ENCODE measurements around the gene RIN3. TPM values are rescaled to one million over a fixed set of nuclear protein-coding genes. Genes with fewer than 3 reads are reported as not detected.

RIN3 gene
- total RNA-seq, 1 experiment from 2014 or later: 4.8 TPM

- POLR2A ChIA-PET (ENCODE audit: unreplicated experiment): no interaction called here
- Histone ChIP-seq H3K9me2 (replicated peaks; ENCODE audit: low read length) (no peaks in the 10 kb centered on the region), H3K9me3 (ENCODE audit: low read length) (no peaks in the 10 kb centered on the region), H3K9ac (ENCODE audit: low read length) (no peak overlapping the region), H4K20me1 (ENCODE audit: low read length) (no peaks in the 10 kb centered on the region), H3K4me2 (ENCODE audit: low read length) (no peak overlapping the region), H3F3A (ENCODE audit: low read length, unreplicated experiment) (no peaks in the 10 kb centered on the region), H3K27ac (ENCODE audit: low read length) (no peak overlapping the region), H3K36me3 (ENCODE audit: low read depth, low read length) (no peaks in the 10 kb centered on the region), H3K79me2 (ENCODE audit: low read length) (no peaks in the 10 kb centered on the region), H3K4me3 (ENCODE audit: low read length) (no peak overlapping the region), H2AFZ (ENCODE audit: low read length) (no peak overlapping the region), H3K27me3 (ENCODE audit: low read length) (no peaks in the 10 kb centered on the region), H3K4me1 (ENCODE audit: insufficient read depth, low read length) (peaks cover 4% of the 10 kb centered on the region; the same call in 1 of the 2 replicates)
- intact Hi-C loops (cut with micrococcal nuclease): no loop called here
- no peak for ATAC-seq
- TF ChIP-seq CTCF (conservative IDR thresholded peaks at IDR 0.05; ENCODE audit: low read depth, low read length) (no peak), EZH2 (IDR thresholded peaks at IDR 0.05; ENCODE audit: low read length, unreplicated experiment) (no peak), EZH2phosphoT487 (IDR thresholded peaks at IDR 0.05; ENCODE audit: borderline replicate concordance, low read length) (no peak)
- no TSS peak for BruUV-seq (replicated peaks)
- no peak for DNase-seq
- CTCF ChIA-PET: no interaction called here
Observed at GRCh38 chr14:92579244-92579936, 65.8 kb downstream of the RIN3 start.

- intact Hi-C loops (cut with micrococcal nuclease): no loop called here
- BruUV-seq (replicated peaks): no TSS peak
- Histone ChIP-seq H3K9me2 (replicated peaks; ENCODE audit: low read length) (no peaks in the 10 kb centered on the region), H3K79me2 (ENCODE audit: low read length) (no peaks in the 10 kb centered on the region), H3K36me3 (ENCODE audit: low read depth, low read length) (no peaks in the 10 kb centered on the region), H3K27me3 (ENCODE audit: low read length) (no peaks in the 10 kb centered on the region), H3K9ac (ENCODE audit: low read length) (no peak overlapping the region), H3K4me1 (ENCODE audit: insufficient read depth, low read length) (peaks cover 16% of the 10 kb centered on the region), H3K4me3 (ENCODE audit: low read length) (no peak overlapping the region), H2AFZ (ENCODE audit: low read length) (no peak overlapping the region), H4K20me1 (ENCODE audit: low read length) (no peaks in the 10 kb centered on the region), H3K27ac (ENCODE audit: low read length) (no peak overlapping the region), H3K9me3 (ENCODE audit: low read length) (no peaks in the 10 kb centered on the region), H3F3A (ENCODE audit: low read length, unreplicated experiment) (no peaks in the 10 kb centered on the region), H3K4me2 (ENCODE audit: low read length) (no peak overlapping the region)
- DNase-seq (no peak), ATAC-seq (no peak)
- TF ChIP-seq EZH2 (IDR thresholded peaks at IDR 0.05; ENCODE audit: low read length, unreplicated experiment): no peak
- TF ChIP-seq EZH2phosphoT487 (IDR thresholded peaks at IDR 0.05; ENCODE audit: borderline replicate concordance, low read length): no peak
- no peak for TF ChIP-seq CTCF (conservative IDR thresholded peaks at IDR 0.05; ENCODE audit: low read depth, low read length)
- ChIA-PET CTCF (no interaction called here), POLR2A (ENCODE audit: unreplicated experiment) (no interaction called here)
Observed at GRCh38 chr14:92581206-92581605, 67.6 kb downstream of the RIN3 start.

- ChIA-PET CTCF (no interaction called here), POLR2A (ENCODE audit: unreplicated experiment) (no interaction called here)
- H3K4me3 ChIP-seq (ENCODE audit: low read length): no peak overlapping the region
- ATAC-seq (no peak), DNase-seq (no peak)
- H3F3A ChIP-seq (ENCODE audit: low read length, unreplicated experiment): no peaks in the 10 kb centered on the region
- BruUV-seq (replicated peaks): no TSS peak
- H2AFZ ChIP-seq (ENCODE audit: low read length): no peak overlapping the region
- intact Hi-C loops (cut with micrococcal nuclease): no loop called here
- no peaks in the 10 kb centered on the region for H3K27me3 ChIP-seq (ENCODE audit: low read length)
- no peaks in the 10 kb centered on the region for H3K9me2 ChIP-seq (replicated peaks; ENCODE audit: low read length)
- H3K27ac ChIP-seq (ENCODE audit: low read length): no peak overlapping the region
- H4K20me1 ChIP-seq (ENCODE audit: low read length): no peaks in the 10 kb centered on the region
- TF ChIP-seq EZH2phosphoT487 (IDR thresholded peaks at IDR 0.05; ENCODE audit: borderline replicate concordance, low read length) (no peak), EZH2 (IDR thresholded peaks at IDR 0.05; ENCODE audit: low read length, unreplicated experiment) (no peak), CTCF (conservative IDR thresholded peaks at IDR 0.05; ENCODE audit: low read depth, low read length) (no peak)
- H3K4me1 ChIP-seq (ENCODE audit: insufficient read depth, low read length): peaks cover 24% of the 10 kb centered on the region
- H3K4me2 ChIP-seq (ENCODE audit: low read length): no peak overlapping the region
- no peak overlapping the region for H3K9ac ChIP-seq (ENCODE audit: low read length)
- H3K36me3 ChIP-seq (ENCODE audit: low read depth, low read length): no peaks in the 10 kb centered on the region
- H3K9me3 ChIP-seq (ENCODE audit: low read length): no peaks in the 10 kb centered on the region
- no peaks in the 10 kb centered on the region for H3K79me2 ChIP-seq (ENCODE audit: low read length)
Observed at GRCh38 chr14:92581966-92582566, 68.5 kb downstream of the RIN3 start.

Measured in PC-3 (cell line).